HG03060 (cell line): Measurements from ENCODE around the gene TRIO.

Experiments used
- ATAC-seq: cut with Tn5 transposase; IDR thresholded peaks from one replicate; pipeline ENCODE4 v1.9.1; 2021; ENCODE audit warnings: low read depth, moderate number of reproducible peaks; ENCODE audit not compliant: unreplicated experiment

Gene TRIO

DNA sequence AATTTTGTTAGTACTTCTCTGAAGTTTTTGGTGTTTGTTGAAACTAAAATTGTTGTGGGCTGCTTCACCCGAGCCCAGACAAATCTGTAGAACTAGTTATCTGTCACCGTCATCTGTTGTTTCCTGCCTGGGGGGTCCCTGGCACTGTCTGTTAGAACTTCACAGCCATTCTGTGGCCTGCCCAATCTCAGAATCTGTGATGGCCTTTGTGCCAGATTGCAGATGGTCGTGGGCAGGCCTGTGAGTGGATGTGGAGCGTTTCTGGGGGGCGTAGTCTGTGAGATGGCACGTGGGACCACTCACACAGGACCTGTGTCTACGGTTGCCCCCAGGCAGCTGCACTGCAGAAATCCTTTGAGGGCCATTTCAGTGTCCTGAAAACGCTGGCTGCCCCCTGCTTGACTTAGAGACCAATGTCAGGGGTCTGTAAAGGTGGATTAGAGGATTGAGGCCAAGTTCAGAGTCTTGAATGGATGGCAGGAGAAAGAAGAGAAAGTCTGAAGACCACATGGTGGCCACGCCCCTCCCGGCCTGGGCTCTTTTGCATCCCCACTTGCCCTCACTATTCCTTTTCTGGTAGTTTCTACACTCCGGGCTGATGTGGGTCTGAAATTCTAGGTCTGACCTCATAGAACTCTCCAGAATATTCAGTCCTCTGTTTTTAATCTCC lies 38.3 kb downstream of the TRIO start:
- ATAC-seq: no peak

DNA sequence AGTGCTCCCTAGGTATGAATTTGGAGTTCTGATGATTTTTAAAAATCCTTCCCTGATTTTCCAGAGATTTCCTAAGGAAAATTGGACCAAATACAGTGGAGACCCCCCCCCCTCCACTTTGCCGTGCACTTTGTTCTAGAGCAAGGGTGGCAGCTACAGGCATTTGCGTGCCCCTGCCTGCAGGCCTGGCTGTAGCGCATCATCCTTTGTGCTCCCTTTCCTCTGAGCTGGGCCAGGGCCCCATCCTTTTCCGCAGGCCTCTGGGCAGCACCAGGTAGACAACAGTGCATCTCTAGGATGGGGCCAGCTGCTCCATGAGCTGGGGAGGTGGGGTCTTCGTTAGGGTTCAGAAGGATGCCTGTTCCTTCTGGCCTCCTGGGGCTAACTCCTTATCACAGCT lies 39.6 kb downstream of the TRIO start:
- no peak for ATAC-seq

DNA sequence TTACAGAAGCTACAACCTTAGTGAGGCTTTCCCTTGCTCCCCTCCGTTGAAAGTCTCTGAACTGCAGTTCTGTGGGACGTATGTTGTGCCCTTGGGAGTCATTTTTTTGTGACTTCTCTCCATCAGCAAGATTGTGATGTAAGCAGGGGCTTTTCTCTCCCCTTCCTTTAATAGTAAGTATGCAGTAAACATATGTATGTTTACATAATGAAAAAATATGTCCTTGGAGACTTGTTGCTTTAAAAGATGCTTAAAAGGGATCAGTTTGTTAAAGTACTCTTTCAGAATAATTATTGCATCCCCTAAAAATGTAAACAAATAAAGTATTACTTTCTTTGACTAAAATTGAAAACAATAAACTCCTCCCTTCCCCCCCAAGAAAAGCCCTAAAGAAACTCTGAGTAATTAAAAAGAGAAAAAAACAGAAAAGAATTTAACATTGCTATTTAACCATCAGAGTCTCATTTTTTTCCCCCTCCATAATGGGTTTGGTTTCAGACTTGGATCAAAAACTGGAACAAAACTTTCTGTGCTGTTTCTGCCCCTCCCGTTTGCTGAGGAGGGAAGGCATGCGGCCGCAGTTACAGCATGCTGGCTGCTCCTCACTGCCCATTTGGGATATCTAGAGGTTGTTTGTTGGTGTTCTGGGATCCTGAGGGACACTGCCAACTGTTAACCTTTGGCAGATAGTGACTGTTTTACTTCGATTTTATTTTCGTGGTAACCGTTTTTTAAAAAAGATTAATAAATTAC lies 40.2 kb downstream of the TRIO start:
- no peak for ATAC-seq

DNA sequence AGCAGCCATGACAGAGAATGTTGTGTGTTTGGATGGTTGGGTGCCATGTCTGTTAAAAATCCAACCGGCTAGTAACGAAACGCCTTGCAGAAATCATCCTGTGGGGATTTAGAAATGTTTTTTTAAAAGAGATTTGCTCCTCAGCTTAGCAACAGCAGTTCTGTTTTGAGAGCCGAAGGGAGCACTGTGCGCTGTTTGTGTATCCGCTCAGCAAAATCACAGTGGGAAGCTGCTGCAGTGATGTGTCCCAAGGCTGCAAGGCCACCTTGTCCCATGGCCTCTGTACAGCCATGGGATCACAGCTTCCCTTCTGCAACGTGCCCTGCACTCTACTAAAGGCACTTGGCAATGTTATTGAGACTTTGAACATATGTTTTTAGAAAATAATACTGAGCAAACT lies 40.9 kb downstream of the TRIO start:
- ATAC-seq: no peak

DNA sequence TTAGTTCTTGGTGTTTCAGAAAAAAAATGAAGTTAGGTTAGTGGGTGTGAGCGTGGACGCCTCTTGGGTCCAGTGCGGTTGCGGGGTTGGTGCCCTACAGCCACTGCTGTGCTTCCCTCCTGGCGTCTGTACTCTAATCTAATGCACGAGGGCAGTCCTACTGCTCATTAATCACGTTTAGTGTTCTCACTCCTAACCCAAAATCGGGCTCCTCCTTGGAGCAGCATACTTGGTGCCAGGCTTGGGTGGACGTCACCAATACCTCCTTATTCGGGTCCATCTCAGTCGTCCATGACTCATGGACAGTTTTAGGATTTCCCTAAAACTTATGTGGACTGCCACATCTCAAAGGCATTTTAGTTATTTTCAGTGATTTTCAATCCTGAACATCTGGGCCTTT lies 41.6 kb downstream of the TRIO start:
- ATAC-seq: no peak

DNA sequence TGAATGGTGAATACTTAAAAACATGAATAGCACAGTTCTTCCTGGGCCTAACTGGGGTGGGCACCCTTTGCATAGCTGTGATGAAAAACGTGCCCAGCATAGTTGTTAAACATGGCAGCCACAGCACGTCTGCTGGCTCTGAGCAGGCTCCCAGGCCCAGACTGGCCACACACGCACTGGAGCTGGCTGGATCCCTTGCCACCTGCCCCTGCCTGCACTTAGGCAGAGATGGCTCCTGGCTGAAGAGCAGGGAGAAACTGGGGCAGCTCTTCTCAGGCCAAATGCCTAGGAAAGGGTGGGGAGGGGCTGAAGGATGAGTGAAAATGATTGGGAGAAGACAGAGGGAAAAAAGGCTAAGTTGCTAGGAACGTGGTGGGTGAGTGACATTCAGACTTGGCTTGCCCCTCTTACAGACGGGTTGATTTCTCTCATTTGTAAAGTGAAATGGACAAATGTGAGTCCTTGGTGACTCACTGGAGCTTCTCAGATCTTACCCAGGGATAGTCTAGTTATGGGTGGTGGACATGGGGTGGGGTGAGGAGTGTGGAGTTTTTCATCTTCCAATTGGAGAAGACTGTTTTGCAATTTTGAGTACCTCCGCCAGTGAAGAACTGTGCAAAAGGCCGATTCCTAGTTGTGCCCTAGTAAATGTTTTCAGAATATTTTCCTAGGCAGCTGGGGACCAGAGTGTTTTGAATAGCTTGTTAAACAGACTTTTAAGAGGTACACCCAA lies 42.4 kb downstream of the TRIO start:
- no peak for ATAC-seq

DNA sequence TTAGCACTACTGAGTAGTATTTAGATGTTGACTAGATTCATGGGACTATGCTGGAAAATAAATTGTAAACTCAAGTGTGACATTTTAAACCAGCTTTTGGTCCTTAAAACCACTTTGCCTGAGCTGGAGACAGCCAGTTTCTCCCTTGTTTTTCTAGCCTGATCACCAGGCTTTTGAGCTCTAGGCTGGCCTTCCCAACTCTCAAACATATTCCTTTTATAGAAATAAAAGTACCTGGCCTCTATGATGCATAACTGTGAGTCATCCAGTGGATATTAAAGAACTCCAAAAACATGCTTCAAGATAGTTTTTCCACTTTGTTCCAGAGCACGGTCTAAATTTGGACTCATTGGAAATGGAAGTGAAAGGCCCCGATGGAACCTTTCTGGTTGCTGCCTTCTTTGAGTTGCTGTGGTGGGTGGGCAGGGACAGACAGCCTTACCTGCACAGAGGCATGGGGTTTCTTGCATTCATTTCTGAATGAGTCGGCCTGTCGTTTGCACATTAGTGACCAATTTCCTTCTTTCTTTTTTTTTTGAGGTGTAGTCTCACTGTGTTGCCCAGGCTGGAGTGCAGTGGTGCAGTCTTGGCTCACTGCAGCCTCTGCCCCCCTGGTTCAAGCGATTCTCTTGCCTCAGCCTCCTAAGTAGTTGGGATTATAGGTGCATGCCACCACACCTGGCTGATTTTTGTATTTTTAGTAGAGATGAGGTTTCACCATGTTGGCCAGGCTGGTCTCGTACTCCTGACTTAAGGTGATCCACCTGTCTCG lies 43.1 kb downstream of the TRIO start:
- no peak for ATAC-seq

DNA sequence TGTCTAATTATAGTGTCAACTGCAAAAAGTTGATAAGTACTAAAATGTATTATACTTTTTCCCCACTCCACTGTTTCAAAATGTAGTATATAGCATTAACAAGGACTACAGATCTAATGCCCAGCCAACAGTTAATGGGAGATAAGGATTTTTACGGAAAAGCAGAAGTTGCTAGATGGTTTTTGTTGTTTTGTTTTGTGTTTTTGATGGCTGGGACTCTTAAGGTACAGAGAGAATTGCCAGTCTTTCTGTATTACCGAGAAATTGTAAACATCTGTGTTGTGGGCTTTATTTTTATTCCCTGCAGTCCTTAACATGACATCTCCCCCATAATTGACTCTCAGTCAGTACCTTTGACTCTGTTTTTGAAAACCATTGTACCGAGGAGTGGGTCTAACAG lies 44.0 kb downstream of the TRIO start:
- no peak for ATAC-seq

DNA sequence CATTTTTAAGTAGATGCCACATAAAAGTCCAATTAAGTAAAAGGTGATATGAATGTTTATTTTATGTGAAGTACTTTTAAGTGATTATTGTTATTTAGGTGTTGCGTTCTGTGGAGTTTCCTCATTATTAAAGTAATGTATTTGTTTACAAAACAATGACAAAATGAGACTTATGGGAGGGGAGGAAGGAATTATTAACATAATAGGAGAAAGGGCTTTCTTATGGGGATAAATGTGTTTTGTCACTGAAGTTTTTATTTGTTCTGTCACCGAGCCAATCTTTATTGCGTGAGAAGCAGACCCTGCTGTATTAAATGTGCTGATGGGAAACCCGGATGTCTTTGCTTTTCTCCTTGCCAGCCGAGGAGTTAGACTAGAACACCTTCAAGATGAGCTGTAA lies 44.5 kb downstream of the TRIO start:
- no peak for ATAC-seq

DNA sequence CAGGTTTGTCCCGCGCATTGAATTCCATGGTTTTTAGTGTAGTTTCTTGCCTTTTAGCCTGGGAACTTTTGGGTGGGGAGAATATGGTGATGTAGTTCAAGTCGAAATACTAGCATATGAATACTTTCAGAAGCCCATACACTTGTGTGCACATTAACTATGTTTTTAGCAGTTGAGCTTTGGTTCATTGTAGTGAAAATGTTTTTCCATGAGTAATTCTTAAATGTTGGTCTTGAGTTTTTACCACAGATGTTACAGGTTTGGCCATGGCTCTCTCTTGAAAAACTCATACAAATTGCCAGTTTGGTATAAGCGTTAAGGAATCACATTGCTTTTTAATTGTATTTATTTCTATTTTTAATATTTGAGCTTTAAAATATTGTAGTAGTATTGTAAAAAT lies 45.6 kb downstream of the TRIO start:
- ATAC-seq: no peak

DNA sequence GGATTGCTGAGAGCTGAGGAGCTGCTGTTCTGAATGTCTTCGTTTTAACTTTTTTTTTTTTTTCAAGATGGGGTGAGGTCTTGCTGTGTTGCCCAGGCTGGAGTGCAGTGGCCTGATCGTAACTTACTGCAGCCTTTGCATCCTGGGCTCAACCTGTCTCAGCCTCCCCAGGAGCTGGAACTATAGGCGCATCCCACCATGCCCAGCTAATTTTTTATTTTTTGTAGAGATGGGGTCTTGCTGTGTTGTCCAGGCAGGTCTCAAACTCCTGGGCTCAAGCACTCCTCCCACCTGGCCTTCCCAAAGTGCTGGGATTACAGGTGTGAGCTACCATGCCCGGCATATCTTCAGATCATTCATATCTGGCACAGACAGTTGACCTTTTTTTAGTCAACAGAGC lies 46.5 kb downstream of the TRIO start:
- no peak for ATAC-seq

DNA sequence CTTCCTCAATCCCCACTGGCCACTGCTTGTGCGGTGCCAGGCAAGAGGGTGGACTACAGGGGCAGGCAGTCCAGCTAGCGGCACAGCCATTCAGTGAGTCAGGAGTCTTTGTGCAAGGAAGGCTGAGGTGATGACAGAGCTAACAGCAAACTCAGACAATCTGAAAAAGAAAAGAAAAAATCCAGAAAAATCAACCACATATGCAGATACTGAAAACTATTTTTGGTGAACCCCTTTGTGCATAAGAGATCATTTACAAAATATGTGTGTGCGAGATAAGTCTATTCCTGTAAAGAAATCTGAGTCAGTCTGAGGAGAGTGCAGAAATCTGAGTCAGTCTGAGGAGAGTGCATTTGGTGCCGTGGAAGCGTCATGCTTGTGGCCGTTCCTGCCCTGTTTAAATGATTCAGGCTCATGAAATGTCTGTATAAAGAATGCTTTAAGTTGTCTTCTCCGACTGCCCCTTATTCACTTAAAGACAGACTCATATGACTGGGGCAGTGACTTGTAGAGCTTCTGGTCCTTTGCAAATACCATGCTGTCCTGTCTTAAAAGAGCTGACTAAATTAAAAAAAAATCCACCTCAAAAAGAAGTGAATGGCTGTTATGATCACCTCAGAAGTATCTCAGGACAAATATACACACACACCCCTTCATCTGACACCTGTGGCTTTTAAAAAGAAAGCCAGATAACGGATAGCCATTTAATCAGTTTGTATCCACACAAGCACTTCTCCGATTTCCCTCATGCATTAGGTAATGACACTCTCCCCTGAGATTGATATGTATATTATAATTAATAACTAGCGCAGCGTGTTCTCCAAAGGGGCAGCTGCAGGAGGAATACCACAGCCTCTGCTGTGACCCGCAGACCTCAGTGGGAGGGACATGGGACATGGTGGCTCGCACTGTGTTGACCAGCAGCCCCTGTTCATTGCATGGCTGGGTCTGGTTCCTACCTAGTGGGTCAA lies 47.3 kb downstream of the TRIO start:
- ATAC-seq: no peak

DNA sequence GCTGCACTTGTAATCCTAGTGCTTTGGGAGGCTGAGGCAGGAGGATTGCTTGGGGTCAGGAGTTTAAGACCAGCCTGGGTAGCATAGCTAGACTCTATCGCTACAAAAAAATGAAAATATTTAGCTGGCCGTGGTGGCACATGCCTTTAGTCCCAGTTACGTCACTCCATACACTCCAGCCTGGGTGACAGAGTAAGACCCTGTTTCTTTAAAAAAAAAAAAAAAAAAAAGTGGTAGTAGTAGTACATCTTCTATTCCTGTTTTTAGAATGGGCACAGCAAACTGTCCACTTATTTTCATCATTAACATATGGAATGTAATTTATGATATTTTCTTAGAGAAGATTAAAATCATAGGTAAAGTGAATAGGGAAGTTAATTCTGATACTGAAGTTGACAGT lies 48.2 kb downstream of the TRIO start:
- no peak for ATAC-seq

DNA sequence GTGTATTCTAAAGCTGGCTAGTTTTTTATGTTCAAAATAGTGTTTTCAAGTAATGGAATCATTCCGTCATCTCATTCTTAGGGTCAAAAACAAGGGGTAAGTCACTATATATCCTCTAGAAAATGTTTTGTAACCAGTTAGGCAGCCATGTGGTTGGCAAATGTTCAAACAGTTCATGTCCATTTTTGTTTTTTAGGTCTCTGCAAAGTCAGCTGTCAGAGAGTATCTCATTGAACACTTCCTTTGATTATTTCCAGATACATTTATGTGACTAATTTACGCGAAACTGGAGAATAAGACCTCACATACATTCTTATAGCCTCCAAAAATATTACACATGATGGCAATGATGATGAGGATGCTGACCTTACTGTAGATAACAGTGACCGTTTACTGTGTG lies 50.4 kb downstream of the TRIO start:
- ATAC-seq: no peak

DNA sequence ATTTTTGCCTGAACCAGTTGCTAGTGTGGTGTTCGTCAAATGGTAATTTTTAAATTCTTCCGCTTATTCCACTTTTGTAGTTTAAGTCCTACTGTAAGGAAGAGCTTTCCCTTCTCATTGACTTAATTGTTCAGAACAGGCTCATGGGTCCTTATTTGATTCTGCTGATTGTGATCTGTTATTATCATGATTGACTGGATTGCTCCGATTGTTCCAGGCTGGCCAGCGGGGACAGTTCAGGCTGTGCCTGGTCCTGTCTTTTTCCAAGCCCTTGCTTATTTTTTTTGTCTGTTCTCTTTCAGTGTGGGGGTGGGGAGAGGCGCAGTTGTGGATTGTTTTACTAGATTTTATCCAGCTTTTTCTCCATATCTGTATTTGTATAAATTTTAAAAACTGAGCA lies 52.4 kb downstream of the TRIO start:
- ATAC-seq: no peak

DNA sequence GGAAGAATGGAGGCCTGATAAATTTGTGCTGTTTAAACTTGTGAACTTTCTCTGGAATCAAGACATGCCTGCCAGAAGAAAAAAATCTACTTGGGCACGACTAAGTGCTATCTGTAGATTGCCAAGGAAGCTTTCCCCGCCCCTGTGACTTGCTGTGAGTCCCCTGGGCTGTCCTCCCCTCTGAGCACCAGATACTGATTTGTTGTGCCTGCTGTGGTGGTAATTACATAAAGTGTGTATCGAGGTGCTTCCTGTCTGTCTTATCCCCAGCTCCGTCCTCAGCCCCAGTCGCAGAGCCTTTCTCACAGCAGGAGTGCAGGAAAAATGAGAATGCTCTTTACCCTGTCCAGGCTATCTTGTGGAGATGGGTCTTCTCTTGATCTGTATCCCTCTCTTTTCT lies 53.9 kb downstream of the TRIO start:
- no peak for ATAC-seq

DNA sequence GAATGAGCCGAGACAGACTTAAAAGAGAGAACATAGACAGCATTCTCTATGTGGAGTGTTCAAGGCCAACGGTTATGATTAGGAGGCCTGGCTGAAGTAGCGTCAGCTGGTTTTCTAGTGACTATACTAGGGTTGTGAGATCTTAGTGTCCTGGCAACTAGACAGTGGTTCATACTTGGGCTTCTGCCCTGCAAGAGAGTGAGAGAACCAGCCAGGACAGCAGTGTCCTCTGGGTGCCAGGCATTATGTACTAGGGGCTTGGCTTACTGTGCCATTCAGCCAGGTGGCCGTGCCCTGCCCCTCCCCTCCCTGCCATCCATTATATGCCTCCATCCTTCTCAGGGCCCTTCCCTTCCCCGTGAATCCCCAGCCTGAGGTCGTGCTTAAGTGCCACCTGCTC lies 56.8 kb downstream of the TRIO start:
- ATAC-seq: no peak

DNA sequence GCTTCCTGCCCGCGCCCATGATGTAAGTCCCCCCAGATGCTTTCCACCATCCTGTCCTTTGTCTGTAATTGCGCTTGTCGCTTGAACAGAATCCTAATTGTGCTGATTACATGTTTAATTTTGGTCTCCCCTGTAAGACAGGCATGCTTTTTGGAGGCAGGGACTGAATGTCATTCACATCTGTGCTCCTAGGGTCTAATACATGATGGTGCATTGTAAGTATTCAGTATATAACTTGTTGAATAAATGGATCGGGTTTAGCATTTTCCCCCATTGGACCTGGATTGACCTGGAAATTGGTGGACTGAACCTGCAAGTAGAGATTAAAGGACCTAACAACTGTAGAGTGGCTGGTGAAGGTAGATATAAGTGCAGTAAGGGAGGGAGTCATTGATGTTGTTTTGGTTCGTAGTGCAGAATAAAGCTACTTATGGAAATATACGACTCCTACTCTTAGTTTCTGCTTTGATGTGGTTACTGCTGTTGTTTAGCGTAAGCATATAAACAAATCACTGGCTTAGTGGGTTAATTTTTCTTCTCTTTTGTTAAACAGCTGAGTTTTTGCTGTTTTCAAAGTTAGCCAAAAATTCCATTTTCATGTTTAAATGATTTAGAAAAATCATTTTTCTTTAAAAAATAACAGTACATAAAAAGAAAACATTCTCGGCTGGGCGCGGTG lies 57.3 kb downstream of the TRIO start:
- ATAC-seq: no peak

DNA sequence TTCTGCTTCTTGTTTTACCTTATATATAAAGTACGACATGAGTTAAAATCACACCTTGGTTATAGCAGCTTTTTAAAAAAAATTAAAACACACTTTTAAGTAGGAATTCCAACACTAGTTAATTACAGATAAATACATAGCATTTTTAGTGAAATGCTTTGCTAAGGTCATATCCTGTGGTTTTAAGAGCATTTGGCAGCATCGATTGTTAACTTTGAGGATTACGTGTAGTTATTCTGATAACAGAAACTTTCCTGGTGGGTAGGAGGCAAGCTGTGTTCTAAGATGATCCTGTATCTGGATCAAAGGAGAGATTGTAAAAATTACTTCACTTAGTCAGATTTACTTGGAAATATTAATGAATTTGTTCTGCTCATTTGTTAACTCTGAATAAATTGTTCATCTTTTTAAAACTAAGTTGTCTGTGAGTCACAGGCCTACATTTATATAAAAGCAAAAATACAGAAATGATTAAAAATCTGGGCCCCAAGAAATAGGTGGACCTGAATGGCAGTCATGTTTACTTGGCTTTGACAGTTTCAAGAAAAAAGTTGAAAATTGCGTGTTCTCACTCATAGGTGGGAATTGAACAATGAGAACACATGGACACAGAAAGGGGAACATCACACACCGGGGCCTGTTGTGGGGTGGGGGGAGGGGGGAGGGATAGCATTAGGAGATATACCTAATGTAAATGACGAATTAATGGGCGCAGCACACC lies 58.3 kb downstream of the TRIO start:
- no peak for ATAC-seq
